EH (cell line): Measurements from ENCODE around the gene HSPA14.
A peak's percentile ranks its signal among the peaks of the same experiment; 100 is the strongest.
"Not testable (repeated sequence)": the region's sequence is repeated elsewhere in the genome, so short reads cannot be mapped to it uniquely, and the experiment has no call there.

ENCODE experiments used
- DNase-seq: peaks from one replicate; pipeline ENCODE4 v3.0.0-alpha.2; 2015; ENCODE audit warnings: low read depth

Gene HSPA14

DNA sequence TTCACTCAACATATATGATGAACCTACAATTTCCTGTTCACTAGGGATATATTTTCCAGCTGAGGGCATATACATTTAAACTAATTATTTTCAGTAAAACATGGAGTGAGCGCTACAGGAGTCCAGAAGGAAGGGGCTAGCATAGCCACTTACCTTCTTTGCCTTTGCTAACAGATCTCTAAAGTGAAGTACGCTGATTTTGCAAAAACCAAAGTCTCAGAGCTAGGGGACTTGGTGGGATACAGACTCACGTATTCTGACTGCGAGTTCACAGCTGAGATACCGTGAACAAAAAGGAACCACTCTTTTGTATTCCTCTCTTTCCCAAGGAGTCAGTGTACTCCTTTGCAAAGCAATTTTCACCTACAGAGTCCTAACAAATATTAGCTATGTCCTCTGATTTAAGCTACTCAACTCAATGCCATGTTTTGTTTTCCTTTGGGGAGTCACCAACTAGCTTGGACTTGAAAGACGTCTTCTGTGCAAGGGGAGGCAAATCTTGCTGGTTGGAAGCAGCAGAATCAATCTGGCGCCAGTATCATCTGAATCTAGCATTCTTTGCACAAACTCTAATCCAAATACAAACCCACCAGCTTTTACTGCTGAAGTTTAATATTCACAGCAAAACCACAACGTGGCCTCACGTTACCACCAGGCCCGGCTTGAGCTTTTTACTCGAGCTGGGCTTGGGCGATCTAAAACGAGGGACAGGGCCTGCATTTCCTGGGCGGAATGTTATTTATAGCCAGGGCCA, 926 bp upstream of the HSPA14 start:
- no peak for DNase-seq

DNA sequence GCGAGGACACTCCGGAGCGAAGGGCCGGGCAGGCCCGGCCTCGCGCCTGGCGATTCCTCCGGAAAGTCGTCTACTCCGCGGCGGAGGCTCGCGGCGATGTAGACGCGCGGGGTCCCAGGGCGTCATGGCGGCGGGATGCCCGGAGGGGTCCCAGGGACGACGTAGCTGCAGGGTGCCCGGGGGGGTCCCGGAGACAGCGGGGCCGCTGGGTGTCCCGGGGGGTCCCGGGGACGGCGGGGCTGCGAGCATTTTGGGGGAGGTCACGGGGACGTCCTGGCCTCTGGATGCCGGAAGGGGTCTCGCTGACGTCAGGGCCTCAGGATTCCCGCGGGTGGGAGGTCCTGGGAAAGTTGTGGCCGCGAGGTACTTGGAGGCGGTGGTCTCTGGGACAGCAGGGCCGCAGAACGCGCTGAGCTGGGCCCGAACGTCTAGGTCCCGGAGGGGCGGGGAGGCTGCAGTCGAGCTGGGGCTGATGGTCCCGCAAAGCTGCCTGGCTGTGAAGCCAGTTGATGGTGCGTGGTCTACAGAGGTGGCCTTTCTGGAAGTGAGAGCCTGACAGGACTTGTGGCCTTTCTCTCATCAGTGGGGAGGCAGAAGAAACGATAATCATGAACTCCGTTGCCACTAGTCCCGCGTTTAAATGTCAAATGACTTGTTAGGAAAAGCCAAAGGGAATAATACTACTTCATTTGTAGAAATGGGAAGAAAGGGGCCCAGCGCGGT, 637 bp downstream of the HSPA14 start:
- peak; percentile 29 for DNase-seq

DNA sequence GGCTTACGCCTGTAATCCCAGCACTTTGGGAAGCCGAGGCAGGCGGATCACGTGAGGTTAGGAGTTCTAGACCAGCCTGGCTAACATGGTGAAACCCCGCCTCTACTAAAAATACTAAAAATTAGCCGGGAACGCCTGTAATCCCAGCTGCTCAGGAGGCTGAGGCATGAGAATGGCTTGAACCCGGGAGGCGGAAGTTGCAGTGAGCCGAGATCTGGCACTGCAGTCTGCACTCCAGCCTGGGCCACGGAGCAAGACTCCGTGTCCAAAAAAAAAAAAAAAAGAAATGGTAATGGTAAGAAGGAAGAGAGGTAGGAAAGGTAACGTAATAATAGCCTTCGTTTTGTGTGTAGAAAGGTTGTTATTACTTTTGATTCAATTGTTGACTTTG, 1.2 kb downstream of the HSPA14 start:
- DNase-seq = no peak

DNA sequence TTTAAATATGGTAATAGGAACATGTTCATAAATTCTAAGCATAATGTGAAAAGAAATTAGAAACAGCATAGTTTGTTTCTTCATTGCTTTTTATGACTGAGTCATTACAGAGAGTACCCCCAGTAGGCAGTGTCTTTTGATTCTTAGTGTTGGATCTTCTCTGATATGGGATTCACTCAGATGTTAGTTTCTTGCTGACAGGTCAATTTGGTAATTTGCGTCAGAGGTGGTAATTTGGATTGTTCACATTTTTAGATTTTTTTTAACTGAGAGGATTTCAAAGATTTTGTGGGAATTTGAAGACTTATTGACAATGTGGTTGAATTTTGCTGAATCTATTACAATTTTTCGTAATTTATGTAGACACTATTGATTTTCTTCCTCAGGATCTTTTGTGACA, 2.1 kb downstream of the HSPA14 start:
- DNase-seq = no peak

DNA sequence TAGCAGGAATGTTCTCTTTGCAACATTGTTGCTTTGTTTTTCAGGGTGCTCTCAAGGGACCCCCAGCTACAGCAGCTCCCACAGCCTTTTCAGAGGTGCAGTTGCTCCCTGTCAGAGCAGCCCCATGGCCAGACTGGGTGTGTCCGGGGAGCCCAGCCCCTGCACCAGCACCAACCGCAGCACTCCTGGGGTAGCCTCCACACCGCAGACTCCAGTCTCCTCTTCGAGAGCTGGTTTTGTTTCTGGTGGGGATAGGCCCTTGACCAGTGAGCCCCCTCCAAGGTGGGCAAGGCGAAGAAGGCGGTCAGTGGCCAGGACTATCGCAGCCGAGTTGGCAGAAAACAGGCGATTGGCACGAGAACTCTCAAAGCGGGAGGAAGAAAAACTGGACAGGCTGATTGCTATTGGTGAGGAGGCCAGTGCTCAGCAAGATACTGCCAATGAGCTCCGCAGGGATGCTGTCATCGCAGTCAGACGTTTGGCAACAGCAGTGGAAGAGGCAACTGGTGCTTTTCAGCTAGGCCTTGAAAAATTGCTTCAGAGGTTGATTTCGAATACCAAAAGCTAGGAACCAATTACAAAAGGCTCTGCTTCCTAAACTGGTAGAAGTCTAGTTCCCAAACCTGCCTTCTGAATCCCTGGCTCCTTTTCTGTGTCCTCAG, 5.4 kb downstream of the HSPA14 start:
- no peak for DNase-seq

DNA sequence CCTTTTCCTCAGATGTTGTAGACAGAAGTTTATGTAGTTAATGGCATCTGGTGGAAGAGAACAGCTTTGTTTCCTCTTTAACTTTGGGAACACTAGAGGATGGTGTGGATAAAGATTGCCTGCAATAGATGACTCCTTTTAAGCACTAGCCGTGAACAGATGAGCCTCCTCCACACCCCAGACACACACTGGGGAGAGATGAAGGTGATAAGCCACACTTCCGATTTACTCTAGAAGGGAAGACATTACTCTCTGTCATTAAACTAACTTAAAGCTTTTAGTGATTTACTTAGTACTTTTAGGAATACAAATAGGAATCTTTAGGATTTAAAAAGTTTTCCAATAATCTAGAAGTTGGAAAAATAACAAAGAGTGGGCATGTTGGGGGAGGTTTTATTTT, 6.8 kb downstream of the HSPA14 start:
- DNase-seq = peak; percentile 22

DNA sequence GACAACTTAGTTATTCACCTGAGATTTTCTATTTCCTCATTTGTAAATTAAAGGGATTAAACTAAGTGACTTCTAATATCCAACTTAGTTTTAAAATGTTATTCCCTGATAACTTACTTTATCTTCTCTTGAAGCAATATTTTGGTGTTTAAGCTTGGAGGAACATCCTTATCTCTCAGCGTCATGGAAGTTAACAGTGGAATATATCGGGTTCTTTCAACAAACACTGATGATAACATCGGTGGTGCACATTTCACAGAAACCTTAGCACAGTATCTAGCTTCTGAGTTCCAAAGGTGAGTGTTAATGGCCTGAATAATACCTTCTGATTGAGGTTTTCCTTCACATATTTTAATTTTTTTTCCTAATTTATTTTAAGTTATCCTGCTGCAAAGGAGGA, 14.1 kb downstream of the HSPA14 start:
- no peak for DNase-seq

DNA sequence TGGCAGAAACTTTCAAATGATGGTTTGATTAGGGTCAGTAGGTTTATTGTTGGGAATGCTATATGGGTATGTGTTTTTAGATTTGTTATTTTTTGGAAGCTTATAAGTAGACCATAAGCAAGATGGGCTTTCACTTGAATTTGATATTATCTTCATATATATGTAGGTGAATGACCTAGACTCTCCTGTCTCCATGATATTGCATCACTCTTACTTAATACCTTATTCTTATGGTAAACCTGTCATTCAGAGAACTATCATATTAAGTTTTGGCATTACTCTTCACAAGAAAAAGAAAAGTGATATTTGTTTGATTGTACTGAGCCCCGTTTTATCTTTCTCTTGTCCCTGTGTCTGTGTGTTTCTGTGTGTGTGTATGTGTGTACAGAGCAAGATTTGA, 17.3 kb downstream of the HSPA14 start:
- DNase-seq = no peak

DNA sequence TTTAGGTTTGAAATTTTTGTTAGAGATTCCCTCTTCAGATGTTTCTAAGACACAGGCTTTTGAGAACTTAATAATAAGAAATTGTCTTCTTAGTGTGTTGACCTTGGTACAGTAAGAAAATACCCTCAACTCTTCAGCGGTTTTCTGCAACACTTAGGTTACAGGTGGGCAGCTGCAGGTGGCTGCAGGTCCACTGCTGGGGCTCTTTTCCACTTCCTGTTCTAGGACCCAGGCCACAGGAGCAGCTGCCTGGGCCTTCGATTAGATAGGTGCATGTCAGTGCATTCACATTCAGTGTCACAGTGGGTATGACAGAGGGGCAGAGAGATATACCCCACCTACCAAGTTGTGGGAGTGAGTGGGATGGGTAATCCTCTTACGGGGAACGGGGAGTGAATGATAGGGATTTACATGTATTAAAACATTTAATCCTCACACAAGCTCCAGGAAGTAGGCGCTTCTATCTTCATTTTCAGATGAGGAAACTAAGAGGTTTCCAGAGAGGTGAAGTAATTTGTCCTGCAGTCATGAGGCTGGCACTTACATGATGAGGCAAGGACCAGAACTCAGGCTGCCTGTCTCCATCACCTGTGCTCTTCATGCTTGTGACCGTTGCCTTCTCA, 20.3 kb downstream of the HSPA14 start:
- no peak for DNase-seq

DNA sequence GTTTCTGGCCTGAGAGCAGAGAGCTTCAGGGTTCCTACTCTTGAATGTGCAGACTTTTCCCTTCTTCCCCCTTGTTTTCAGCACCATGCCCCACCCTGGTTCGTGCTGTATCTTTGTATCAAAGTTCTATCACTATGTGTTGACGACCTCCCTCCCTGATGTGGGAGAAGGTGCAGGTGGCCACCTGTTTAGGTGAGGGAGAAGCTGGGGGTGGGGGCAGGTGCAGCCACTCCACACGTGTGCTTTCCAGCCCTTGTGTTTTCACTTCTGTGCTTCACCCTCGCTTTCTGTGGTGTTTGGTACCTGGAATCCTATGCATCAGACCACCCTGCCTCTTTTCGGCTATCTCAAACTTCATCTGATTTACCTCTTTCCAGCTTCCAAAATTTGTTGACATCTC, 20.9 kb downstream of the HSPA14 start:
- no peak for DNase-seq

DNA sequence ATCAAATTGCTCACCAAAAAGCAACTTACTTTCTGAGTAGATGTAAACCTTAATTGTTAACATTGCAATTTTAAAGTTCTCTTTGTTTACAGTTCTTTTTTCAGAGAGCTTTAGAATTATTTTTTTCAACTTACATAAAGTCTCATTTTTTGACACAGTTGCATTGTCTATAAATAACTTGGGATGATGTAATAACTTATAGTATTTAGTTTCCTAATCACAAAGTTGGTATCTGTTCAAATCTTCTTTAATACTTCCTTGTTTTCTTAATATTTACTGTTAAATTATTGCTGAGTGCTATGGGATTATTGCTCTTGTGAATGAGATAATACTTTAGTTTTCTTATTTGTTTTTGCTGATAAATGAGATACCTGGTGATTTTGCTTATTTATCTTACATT, 21.7 kb downstream of the HSPA14 start:
- no peak for DNase-seq

DNA sequence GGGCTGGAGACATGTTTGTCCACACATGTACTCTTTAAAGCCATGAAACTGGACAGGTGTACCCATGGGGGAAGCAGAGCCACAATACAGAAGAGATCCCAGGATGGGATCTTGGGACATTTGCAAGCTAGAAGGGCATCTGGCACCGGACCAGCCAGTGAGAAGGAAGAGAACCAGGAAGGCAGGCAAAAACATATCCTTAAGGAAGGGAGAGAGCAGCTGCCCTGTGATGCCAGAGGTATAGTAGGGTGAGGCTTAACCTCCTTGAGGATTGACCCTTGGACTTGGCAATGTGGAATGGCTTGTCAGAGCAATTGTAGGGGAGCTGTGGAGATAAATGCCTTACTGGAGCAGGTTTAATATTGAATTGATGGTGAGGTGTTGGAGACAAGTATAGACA, 22.7 kb downstream of the HSPA14 start:
- no peak for DNase-seq

DNA sequence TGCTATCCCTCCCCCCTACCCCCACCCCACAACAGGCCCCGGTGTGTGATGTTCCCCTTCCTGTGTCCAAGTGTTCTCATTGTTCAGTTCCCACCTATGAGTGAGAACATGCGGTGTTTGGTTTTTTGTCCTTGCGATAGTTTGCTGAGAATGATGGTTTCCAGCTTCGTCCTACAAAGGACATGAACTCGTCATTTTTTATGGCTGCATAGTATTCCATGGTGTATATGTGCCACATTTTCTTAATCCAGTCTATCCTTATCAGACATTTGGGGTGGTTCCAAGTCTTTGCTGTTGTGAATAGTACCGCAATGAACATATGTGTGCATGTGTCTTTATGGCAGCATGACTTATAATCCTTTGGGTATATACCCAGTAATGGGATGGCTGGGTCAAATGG, 26.4 kb downstream of the HSPA14 start:
- DNase-seq = not testable (repeated sequence)

DNA sequence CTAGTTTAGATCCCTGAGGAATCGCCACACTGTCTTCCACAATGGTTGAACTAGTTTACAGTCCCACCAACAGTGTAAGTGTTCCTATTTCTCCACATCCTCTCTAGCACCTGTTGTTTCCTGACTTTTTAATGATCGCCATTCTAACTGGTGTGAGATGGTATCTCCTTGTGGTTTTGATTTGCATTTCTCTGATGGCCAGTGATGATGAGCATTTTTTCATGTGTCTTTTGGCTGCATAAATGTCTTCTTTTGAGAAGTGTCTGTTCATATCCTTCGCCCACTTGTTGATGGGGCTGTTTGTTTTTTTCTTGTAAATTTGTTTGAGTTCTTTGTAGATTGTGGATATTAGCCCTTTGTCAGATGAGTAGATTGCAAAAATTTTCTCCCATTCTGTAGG, 26.8 kb downstream of the HSPA14 start:
- DNase-seq = not testable (repeated sequence)

DNA sequence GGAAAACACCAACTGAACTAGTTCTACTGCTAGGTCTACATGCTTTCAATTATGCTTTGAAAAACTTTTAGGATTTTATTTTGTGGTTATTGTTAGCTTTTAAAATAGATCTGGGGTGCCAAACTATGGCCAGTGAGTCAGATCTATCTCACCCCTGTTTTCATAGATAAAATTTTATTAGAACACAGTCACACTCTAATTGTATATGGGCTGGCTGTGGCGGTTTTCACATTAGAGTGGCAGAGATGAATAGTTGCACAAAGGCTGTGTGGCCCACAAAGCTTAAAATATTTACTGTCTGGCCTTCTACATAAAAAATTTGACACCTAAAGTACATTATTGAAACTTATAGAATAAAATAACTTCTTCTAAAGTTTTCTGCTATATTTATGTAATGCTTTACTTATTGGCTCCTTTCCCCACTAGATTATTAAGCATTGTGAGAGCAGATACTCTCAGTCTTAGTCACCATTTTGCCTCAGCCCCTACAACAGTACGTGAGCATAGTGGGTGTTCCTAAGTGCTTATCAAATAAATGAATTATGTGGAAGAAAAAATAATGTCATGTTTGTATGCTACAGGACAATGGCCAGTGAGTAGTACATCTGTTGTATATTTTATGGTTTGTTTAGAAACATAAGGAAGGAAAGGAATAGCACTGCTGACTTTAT, 35.1 kb downstream of the HSPA14 start:
- peak; percentile 80 for DNase-seq

DNA sequence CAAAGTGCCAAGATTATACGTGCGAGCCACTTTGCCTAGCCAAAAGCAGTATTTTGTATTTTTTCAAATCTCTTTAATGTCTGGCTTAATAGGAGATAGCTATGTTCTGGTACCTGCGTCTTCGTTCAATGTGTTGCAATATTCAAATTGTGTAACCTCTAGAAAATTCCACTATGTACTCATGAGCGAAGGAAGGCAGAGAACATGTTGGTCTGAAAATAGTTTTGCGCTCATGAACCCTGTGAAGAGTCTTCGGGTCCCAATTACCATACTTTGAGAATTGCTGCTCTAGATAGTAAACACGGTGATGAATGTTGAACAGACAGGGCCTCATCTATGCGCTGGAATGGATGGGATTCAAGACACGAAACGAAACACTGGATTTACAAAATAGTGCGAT, 37.8 kb downstream of the HSPA14 start:
- DNase-seq = no peak

DNA sequence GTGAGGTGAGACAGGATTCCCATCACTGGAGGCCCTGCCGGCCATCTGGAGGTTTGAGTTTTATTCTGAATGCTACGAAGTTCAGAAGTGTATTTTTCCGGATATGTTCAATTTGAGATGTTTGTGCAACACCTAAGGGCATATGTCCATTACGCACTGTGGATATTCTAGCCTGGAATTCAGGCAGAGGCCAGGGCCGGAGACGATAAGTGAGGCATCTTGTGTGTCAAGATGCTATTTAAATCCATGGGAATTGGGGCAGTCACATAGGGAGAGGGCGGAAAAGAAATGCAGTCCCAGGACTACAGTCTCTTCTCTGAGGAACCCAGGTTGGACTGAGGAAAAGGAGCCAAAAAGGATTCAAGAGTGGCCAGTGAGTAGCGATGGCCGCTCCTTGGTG, 38.7 kb downstream of the HSPA14 start:
- DNase-seq = no peak

DNA sequence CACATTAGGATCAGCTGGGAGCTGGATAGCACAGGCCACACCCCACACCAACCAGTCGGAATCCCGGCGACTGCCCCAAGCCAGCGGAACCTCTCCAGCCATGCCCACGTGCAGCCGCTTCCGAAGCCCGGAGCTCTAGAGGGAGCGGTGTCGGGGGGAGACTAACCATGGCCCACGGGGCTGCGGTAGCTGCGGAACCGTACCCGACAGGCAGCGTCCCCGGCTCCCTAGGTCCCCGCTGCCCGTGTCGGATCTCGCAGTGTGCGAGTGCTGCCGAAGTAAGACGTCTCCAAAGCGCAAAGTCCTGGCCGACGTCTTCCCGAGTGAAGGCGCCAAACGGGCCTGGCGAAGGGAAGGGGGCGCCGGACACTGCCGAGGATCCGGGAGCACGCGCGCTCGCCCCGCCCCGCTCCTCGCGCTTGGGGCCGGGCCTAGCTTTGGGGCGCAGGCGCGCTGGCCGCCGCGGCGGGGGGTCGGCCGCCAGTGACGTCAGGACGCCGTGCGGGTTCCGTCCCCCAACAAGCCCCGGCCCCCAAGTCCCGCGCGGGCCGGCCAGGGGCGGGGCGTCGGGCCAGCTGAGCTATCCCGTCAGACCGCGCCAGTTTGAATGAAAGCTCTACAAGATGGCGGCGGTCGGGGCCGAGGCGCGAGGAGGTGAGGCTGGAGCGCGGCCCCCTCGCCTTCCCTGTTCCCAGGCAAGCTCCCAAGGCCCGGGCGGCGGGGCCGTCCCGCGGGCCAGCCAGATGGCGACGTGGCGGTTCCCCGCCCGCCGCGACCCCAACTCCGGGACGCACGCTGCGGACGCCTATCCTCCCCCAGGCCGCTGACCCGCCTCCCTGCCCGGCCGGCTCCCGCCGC, 40.4 kb downstream of the HSPA14 start, which contains the start of gene SUV39H2:
TSS of gene SUV39H2 (plus strand) at position 601 of the 858 bp plus-strand sequence. CDS start at position 624, 23 bp downstream.
- peak; percentile 95 for DNase-seq

DNA sequence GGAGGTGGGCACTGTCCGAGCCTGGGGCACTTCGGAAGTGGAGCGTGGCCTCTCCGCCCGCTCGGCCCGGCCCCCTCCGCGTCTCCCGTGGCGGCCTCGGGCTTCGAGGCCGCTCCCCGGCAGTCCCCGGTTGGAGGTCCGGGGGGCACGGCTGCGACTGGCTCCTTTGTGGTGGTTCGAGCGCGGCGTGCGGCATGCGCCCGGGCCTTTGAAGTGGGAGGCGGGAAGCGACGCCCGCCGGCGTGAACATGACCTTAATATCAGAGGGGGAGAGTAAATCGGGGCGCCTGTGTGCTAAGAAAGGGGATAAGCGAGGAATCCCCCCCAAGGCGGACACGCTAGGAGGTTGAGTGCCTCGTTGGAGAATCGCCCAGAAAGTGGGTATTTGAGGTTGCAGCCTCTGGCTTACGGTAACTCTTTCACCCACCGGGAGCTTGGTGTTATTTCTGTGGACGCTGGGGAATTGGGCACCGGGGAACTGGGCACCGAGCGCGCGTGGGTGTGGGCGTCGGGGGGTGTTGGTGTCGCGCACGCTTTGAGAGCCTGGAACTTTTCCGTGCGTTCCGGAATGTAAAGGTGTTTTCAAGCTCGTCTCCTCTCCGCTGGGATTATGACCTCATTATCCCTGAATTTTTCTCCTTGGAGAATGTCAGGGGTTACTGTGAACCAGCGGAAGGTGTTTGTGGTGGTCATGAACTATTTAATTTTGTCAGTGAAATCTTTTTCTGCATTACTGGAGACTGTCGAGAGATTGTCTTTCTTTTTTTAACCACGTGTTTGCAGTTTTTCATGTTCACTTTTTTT, 41.2 kb downstream of the HSPA14 start:
- peak; percentile 25 for DNase-seq

DNA sequence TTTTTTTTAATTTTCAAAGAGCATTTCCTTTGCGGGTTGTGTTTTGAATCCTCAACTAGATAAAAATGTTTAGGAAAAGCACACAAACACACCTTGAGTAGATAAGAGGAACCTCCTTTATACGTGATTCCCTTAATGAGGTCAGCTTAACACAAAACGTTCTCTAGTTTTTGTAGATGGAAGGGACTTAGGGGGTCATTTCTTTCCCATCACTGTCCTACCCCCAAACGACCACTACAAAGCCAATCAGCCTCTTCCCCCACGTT, 41.8 kb downstream of the HSPA14 start:
- DNase-seq = no peak

DNA sequence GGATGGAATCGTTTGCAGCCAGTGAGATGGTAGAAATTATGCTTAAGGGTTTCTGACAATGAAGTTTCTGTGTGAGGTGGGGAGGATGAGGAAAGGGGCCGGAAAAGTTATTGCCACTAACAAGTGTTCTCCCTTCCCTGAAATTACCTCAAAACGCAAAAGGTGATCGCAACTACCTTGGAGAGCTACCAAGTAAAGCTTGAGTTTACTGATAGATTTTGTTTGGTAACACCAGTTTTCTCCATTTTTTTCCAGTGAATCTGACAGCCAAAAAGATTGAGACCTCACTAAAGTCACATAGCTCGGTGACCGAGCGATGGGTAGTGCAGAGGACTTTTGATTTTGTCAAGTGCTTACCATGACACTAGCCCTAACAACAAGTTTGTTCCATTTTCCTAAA, 42.1 kb downstream of the HSPA14 start:
- DNase-seq = no peak
